HepG2 (cell line): ENCODE measurements around the gene ASB3. TPM values are rescaled to one million over a fixed set of nuclear protein-coding genes. Genes with fewer than 3 reads are reported as not detected.

ENCODE experiments used
- ATAC-seq: fragments of 200-7000 bp; cut with Tn5 transposase; 3 replicates; pipeline ENCODE4 v1.9.1; 2020; ENCODE audit warnings: mild to moderate bottlenecking, moderate library complexity
- BruUV-seq: library from RNA; stranded (reverse); fragments of 400-500 nt; replicated peaks from 2 replicates; lab custom pipeline; 2021; lab: Mats Ljungman, UMichigan
- CTCF ChIA-PET: fragments of 300-600 bp; formaldehyde crosslinking; extraction: SDS; loops from one replicate; lab custom pipeline; 2021; ENCODE audit warnings: low total read pairs, inconsistent platforms, low intra/inter-chr PET ratio; lab: Yijun Ruan, JAX
- POLR2A ChIA-PET: fragments of 350-600 bp; sonication (Branson Sonifier 250); formaldehyde crosslinking; loops from one replicate; lab custom pipeline; 2020; ENCODE audit warnings: antibody characterized with exemption, inconsistent platforms; lab: Yijun Ruan, JAX
- DNase-seq: peaks from one replicate; pipeline ENCODE4 v3.0.0-alpha.2; 2015; ENCODE audit warnings: low spot score
- FAIRE-seq: peaks from 3 replicates; lab custom pipeline; 2011; peaks lifted over from hg19 to GRCh38; lab: Jason Lieb, UNC
- H2AFZ ChIP-seq: one replicate; pipeline ENCODE4 v1.6.1; 2011; ENCODE audit warnings: low read length, inconsistent platforms
- H3K27ac ChIP-seq: fragments of 300-600 bp; 3 replicates; pipeline ENCODE4 v1.8.0; 2011; ENCODE audit warnings: mixed run types, mild to moderate bottlenecking, mixed read lengths, low read length, inconsistent platforms; ENCODE audit not compliant: insufficient read depth; ENCODE audit errors: extremely low read length
- H3K27me3 ChIP-seq, 2 experiments: fragments of 200-600 bp in 1 of 2; 2 replicates in 1 of 2; 3 replicates in 1 of 2; pipeline versions ENCODE4 v1.6.0 to v1.8.0; 2011; ENCODE audit warnings: low read length in 2 of 2, mild to moderate bottlenecking in 2 of 2, moderate library complexity in 2 of 2, inconsistent platforms in 1 of 2; ENCODE audit not compliant: insufficient read depth in 2 of 2, control insufficient read depth in 1 of 2
- H3K36me3 ChIP-seq, 2 experiments: fragments of 200-600 bp in 1 of 2; replicated peaks in 1 of 2; 2 replicates in 1 of 2; 3 replicates in 1 of 2; pipeline versions ENCODE4 v1.5.1 to v1.8.0; 2011; ENCODE audit warnings: low read length in 2 of 2, inconsistent platforms in 1 of 2; ENCODE audit not compliant: insufficient read depth in 2 of 2, control insufficient read depth in 1 of 2
- H3K4me1 ChIP-seq: 2 replicates; pipeline ENCODE4 v1.5.1; 2012; ENCODE audit warnings: low read length, inconsistent platforms; ENCODE audit not compliant: insufficient read depth
- H3K4me2 ChIP-seq: 2 replicates; pipeline ENCODE4 v1.6.0; 2011; ENCODE audit warnings: low read depth, low read length, inconsistent platforms
- H3K4me3 ChIP-seq, 3 experiments: fragments of 200-600 bp in 1 of 3; sonication (generic), shearing (Covaris generic) in 1 of 3; replicated peaks in 1 of 3; 2 replicates each; pipeline ENCODE4 v1.5.1; 2011 to 2016; ENCODE audit warnings: low read length in 3 of 3, inconsistent platforms in 2 of 3, low read depth in 2 of 3, mild to moderate bottlenecking in 2 of 3, control low read depth in 1 of 3, mixed read lengths in 1 of 3; ENCODE audit not compliant: insufficient read depth in 1 of 3
- H3K79me2 ChIP-seq: one replicate; pipeline ENCODE4 v1.6.1; 2011; ENCODE audit warnings: low read length, inconsistent platforms; ENCODE audit not compliant: insufficient read depth
- H3K9ac ChIP-seq: 2 replicates; pipeline ENCODE4 v1.6.0; 2011; ENCODE audit warnings: mild to moderate bottlenecking, low read depth, low read length, inconsistent platforms; ENCODE audit not compliant: insufficient read depth
- H3K9me3 ChIP-seq: 2 replicates; pipeline ENCODE4 v1.5.1; 2012; ENCODE audit warnings: mild to moderate bottlenecking, low read length
- H4K20me1 ChIP-seq: 2 replicates; pipeline ENCODE4 v1.6.0; 2011; ENCODE audit warnings: inconsistent platforms, mild to moderate bottlenecking, low read length, moderate library complexity; ENCODE audit not compliant: insufficient read depth
- AHR ChIP-seq: IDR thresholded peaks from 2 replicates; pipeline ENCODE4 v1.6.1; 2018; ENCODE audit warnings: missing genetic modification reagents, missing compliant biosample characterization
- ASH2L ChIP-seq: fragments of 300-600, 200-600 bp; sonication (generic); IDR thresholded peaks from 2 replicates; pipeline ENCODE4 v1.7.0; 2017; ENCODE audit warnings: low read depth, mild to moderate bottlenecking, moderate library complexity, mixed read lengths, low read length; ENCODE audit not compliant: insufficient read length
- BORCS8-MEF2B ChIP-seq: sonication (generic); formaldehyde crosslinking; IDR thresholded peaks from 2 replicates; pipeline ENCODE4 v1.8.0; 2022; ENCODE audit warnings: mild to moderate bottlenecking, missing genetic modification reagents
- E2F2 ChIP-seq: sonication (generic); formaldehyde crosslinking; IDR thresholded peaks from 2 replicates; pipeline ENCODE4 v1.4.0; 2020; ENCODE audit warnings: missing genetic modification reagents, borderline replicate concordance
- ELF3 ChIP-seq: IDR thresholded peaks from 2 replicates; pipeline ENCODE4 v1.6.1; 2016; ENCODE audit warnings: missing genetic modification reagents, missing compliant biosample characterization
- KLF16 ChIP-seq, 2 experiments: sonication (generic) in 1 of 2; formaldehyde crosslinking in 1 of 2; IDR thresholded peaks; 2 replicates each; pipeline versions ENCODE4 v1.6.1 to v1.8.0; 2016 to 2023; ENCODE audit warnings: missing genetic modification reagents in 2 of 2, missing compliant biosample characterization in 1 of 2
- MBNL3 ChIP-seq: fragments of 250-450 bp; sonication (Bioruptor Pico); conservative IDR thresholded peaks from 2 replicates; pipeline ENCODE4 v1.8.0; 2022; ENCODE audit warnings: mild to moderate bottlenecking, inconsistent platforms
- MZF1 ChIP-seq: sonication (generic); formaldehyde crosslinking; IDR thresholded peaks from 2 replicates; pipeline ENCODE4 v1.8.1; 2023; ENCODE audit warnings: mild to moderate bottlenecking, missing genetic modification reagents, borderline replicate concordance
- PHB2 ChIP-seq: fragments of 450-650 bp; IDR thresholded peaks from 2 replicates; pipeline ENCODE4 v1.6.1; 2018; ENCODE audit not compliant: partially characterized antibody
- RXRB ChIP-seq: IDR thresholded peaks from 2 replicates; pipeline ENCODE4 v1.6.1; 2016; ENCODE audit warnings: borderline replicate concordance, missing genetic modification reagents, missing compliant biosample characterization
- ZNF264 ChIP-seq: sonication (generic); formaldehyde crosslinking; IDR thresholded peaks from 2 replicates; pipeline ENCODE4 v1.4.0; 2020; ENCODE audit warnings: missing genetic modification reagents
- ZNF720 ChIP-seq: sonication (generic); formaldehyde crosslinking; IDR thresholded peaks from 2 replicates; pipeline ENCODE4 v1.4.0; 2020; ENCODE audit warnings: missing genetic modification reagents
- WGBS: methylation state at CpG from one replicate; pipeline ENCODE4 v1.1.6; 2017; ENCODE audit warnings: low lambda C conversion rate; 5-methylcytosine and 5-hydroxymethylcytosine counted together
- in situ Hi-C: cut with HindIII; loops from 2 replicates; pipeline ENCODE4 v1.10.0; 2017; ENCODE audit warnings: low pct_unique_long_range_greater_than_20kb; ENCODE audit not compliant: extremely low pct_ligation_motif_present
- intact Hi-C: fragments of 100-400 bp; cut with micrococcal nuclease; formaldehyde crosslinking; loops from one replicate; pipeline ENCODE4 v1.10.0; 2022; ENCODE audit not compliant: unreplicated experiment
- polyA plus RNA-seq, 8 experiments: library from polyadenylated mRNA; depleted of rRNA in 3 of 8; stranded (reverse) in 7 of 8; unstranded in 1 of 8; fragments of >200 nt; fragmentation: Illumina TruSeq in 4 of 8; extraction: Trizol in 4 of 8; gene quantifications; 2 replicates each; pipeline versions ENCODE4 v1.2.1 to v1.2.3, GENCODE V29; 2011 to 2016; ENCODE audit warnings: low read depth in 4 of 8, missing spikeins in 1 of 8, mixed read lengths in 1 of 8; ENCODE audit not compliant: insufficient read depth in 1 of 8
- total RNA-seq, 5 experiments: library from RNA; depleted of rRNA; stranded (reverse); fragments of >200 nt; fragmentation: Illumina TruSeq; extraction: Trizol; gene quantifications; 2 replicates each; pipeline ENCODE4 v1.2.3, GENCODE V29; 2016; ENCODE audit warnings: low read depth in 1 of 5
- TF ChIP-seq, protein P1 (sequence below): sonication (generic); formaldehyde crosslinking; IDR thresholded peaks from 2 replicates; pipeline ENCODE4 v1.4.0; 2020; ENCODE audit warnings: missing genetic modification reagents, borderline replicate concordance
- TF ChIP-seq, protein P2 (sequence below): IDR thresholded peaks from 2 replicates; pipeline ENCODE4 v1.6.1; 2016; ENCODE audit warnings: low read depth, borderline replicate concordance

Gene ASB3
- total and polyA plus RNA-seq, 2 of the 13 experiments (the other 11 are each of a cell fraction or from before 2014, with no cell fraction given): 40.1 to 41.8 TPM

GRCh38 chr2:53828331-53828730 lies 41.6 kb upstream of the ASB3 start:
- H3K4me2 ChIP-seq: no peak overlapping the region
- peaks cover 53% of the 10 kb centered on the region for H3K4me1 ChIP-seq
- no TSS peak for BruUV-seq
- H2AFZ ChIP-seq: no peak overlapping the region
- DNase-seq: no peak
- no peak overlapping the region for H3K9ac ChIP-seq
- no peak for FAIRE-seq
- peak overlapping the region; percentile 93 for H3K27ac ChIP-seq
- ATAC-seq: no peak
- no peaks in the 10 kb centered on the region for H3K79me2 ChIP-seq
- H3K9me3 ChIP-seq: no peaks in the 10 kb centered on the region
- H3K36me3 ChIP-seq: no peaks in the 10 kb centered on the region
- CTCF ChIA-PET: no interaction called here
- WGBS: 94% methylated on average over 4 of the region's 4 CpGs
- no peaks in the 10 kb centered on the region for H4K20me1 ChIP-seq
- TF ChIP-seq ASH2L (no peak), E2F2 (no peak), RXRB (CRISPR knock-in tag) (peak; percentile 48; the same call in 1 of the 2 replicates), PHB2 (no peak), ELF3 (CRISPR knock-in tag) (0 out of 2 replicates have a peak, but pooled peaks have one; percentile 13), BORCS8-MEF2B (CRISPR knock-in tag) (no peak), ZNF720 (CRISPR knock-in tag) (no peak), MBNL3 (CRISPR knock-in tag) (no peak), KLF16 (CRISPR knock-in tag; IDR thresholded peaks at IDR 0.05) (0 out of 4 replicates have a peak, but pooled peaks of 1 of the 2 experiments have one; percentile 16), MZF1 (CRISPR knock-in tag) (no peak), ZNF264 (CRISPR knock-in tag) (peak; percentile 100), AHR (CRISPR knock-in tag) (no peak)
- TF ChIP-seq, protein P1, sequence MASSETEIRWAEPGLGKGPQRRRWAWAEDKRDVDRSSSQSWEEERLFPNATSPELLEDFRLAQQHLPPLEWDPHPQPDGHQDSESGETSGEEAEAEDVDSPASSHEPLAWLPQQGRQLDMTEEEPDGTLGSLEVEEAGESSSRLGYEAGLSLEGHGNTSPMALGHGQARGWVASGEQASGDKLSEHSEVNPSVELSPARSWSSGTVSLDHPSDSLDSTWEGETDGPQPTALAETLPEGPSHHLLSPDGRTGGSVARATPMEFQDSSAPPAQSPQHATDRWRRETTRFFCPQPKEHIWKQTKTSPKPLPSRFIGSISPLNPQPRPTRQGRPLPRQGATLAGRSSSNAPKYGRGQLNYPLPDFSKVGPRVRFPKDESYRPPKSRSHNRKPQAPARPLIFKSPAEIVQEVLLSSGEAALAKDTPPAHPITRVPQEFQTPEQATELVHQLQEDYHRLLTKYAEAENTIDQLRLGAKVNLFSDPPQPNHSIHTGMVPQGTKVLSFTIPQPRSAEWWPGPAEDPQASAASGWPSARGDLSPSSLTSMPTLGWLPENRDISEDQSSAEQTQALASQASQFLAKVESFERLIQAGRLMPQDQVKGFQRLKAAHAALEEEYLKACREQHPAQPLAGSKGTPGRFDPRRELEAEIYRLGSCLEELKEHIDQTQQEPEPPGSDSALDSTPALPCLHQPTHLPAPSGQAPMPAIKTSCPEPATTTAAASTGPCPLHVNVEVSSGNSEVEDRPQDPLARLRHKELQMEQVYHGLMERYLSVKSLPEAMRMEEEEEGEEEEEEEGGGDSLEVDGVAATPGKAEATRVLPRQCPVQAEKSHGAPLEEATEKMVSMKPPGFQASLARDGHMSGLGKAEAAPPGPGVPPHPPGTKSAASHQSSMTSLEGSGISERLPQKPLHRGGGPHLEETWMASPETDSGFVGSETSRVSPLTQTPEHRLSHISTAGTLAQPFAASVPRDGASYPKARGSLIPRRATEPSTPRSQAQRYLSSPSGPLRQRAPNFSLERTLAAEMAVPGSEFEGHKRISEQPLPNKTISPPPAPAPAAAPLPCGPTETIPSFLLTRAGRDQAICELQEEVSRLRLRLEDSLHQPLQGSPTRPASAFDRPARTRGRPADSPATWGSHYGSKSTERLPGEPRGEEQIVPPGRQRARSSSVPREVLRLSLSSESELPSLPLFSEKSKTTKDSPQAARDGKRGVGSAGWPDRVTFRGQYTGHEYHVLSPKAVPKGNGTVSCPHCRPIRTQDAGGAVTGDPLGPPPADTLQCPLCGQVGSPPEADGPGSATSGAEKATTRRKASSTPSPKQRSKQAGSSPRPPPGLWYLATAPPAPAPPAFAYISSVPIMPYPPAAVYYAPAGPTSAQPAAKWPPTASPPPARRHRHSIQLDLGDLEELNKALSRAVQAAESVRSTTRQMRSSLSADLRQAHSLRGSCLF (CRISPR knock-in tag): no peak
- TF ChIP-seq, protein P2, sequence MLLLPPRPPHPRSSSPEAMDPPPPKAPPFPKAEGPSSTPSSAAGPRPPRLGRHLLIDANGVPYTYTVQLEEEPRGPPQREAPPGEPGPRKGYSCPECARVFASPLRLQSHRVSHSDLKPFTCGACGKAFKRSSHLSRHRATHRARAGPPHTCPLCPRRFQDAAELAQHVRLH (CRISPR knock-in tag): no peak
- H3K4me3 ChIP-seq: no peak overlapping the region
- intact Hi-C loops (no loop called here), in situ Hi-C loops (no loop called here)
- POLR2A ChIA-PET: no interaction called here
- H3K27me3 ChIP-seq: no peaks in the 10 kb centered on the region
